Neural progenitor cell (in vitro differentiated cells): ENCODE data around the gene CD300LF.

Source experiments
- CTCF ChIP-seq: fragments of 200-600 bp; sonication (generic); IDR thresholded peaks from 2 replicates; pipeline ENCODE4 v1.5.1; 2017; ENCODE audit warnings: antibody characterized with exemption, mild to moderate bottlenecking
- EZH2 ChIP-seq: fragments of 200-600 bp; sonication (generic); IDR thresholded peaks from 2 replicates; pipeline ENCODE4 v1.6.1; 2017; ENCODE audit warnings: antibody characterized with exemption, mild to moderate bottlenecking, moderate library complexity

GRCh38 chr17:74728033-74728701, 15.4 kb upstream of the CD300LF start:
- TF ChIP-seq EZH2 (no peak), CTCF (no peak)
